NCI-H2081 treated with DMSO at 0.1 percent for 48 hours (cell line): ENCODE data around the gene BTBD18.
A peak's percentile ranks its signal among the peaks of the same experiment; 100 is the strongest.

Experiments used
- DNase-seq: peaks from one replicate; lab custom pipeline; 2025; lab: John Stamatoyannopoulos, UW

BTBD18 gene

GRCh38 chr11:57751676-57752253 lies at the start of gene BTBD18:
TSS of gene BTBD18 (minus strand) at chr11:57751819. CDS start at chr11:57751188, 631 bp downstream.
- DNase-seq = no peak

- no peak for DNase-seq
Observed at GRCh38 chr11:57801183-57801485, 49.5 kb upstream of the BTBD18 start.

- peak; percentile 86 for DNase-seq
Observed at GRCh38 chr11:57800444-57801182, 49.0 kb upstream of the BTBD18 start.

GRCh38 chr11:57798905-57799559 lies 47.4 kb upstream of the BTBD18 start:
- no peak for DNase-seq

GRCh38 chr11:57793351-57794115 lies 41.9 kb upstream of the BTBD18 start:
- no peak for DNase-seq

- no peak for DNase-seq
Observed at GRCh38 chr11:57792870-57793269, 41.3 kb upstream of the BTBD18 start.

- no peak for DNase-seq
Observed at GRCh38 chr11:57792060-57792541, 40.5 kb upstream of the BTBD18 start.

GRCh38 chr11:57791321-57792059 lies 39.9 kb upstream of the BTBD18 start:
- no peak for DNase-seq

GRCh38 chr11:57788703-57789088 lies 37.1 kb upstream of the BTBD18 start:
- no peak for DNase-seq

GRCh38 chr11:57787920-57788702 lies 36.5 kb upstream of the BTBD18 start:
- DNase-seq = no peak

- no peak for DNase-seq
Observed at GRCh38 chr11:57787006-57787604, 35.5 kb upstream of the BTBD18 start.

GRCh38 chr11:57786436-57786835 lies 34.8 kb upstream of the BTBD18 start:
- no peak for DNase-seq

- no peak for DNase-seq
Observed at GRCh38 chr11:57785072-57785471, 33.5 kb upstream of the BTBD18 start.

- no peak for DNase-seq
Observed at GRCh38 chr11:57781529-57781943, 29.9 kb upstream of the BTBD18 start.

- no peak for DNase-seq
Observed at GRCh38 chr11:57779276-57779675, 27.7 kb upstream of the BTBD18 start.

GRCh38 chr11:57778318-57779037 lies 26.9 kb upstream of the BTBD18 start:
- DNase-seq = no peak

GRCh38 chr11:57777969-57778317 lies 26.3 kb upstream of the BTBD18 start:
- no peak for DNase-seq

- DNase-seq = no peak
Observed at GRCh38 chr11:57776577-57777210, 25.1 kb upstream of the BTBD18 start.

- no peak for DNase-seq
Observed at GRCh38 chr11:57776031-57776521, 24.5 kb upstream of the BTBD18 start.
